GM23338 (cell line): ENCODE measurements around the gene TMEM239. TPM values are rescaled to one million over a fixed set of nuclear protein-coding genes. Genes with fewer than 3 reads are reported as not detected.

Experiments
- ATAC-seq: fragments of 200-7000 bp; cut with Tn5 transposase; 3 replicates; pipeline ENCODE4 v1.9.1; 2020
- DNase-seq: peaks from one replicate; pipeline ENCODE4 v3.0.0-alpha.2; 2015; ENCODE audit warnings: low spot score
- H2AFZ ChIP-seq: fragments of 200-600 bp; sonication (generic); 2 replicates; pipeline ENCODE4 v1.8.0; 2016; ENCODE audit warnings: antibody characterized with exemption, mild to moderate bottlenecking, moderate library complexity
- H3F3A ChIP-seq: fragments of 200-600 bp; sonication (generic); replicated peaks from 2 replicates; pipeline ENCODE4 v1.8.0; 2017; ENCODE audit warnings: antibody characterized with exemption, mixed run types, low read depth
- H3K27ac ChIP-seq: fragments of 200-600 bp; sonication (generic); 2 replicates; pipeline ENCODE4 v1.6.1; 2016; ENCODE audit warnings: low read depth
- H3K27me3 ChIP-seq: fragments of 200-600 bp; sonication (generic); 2 replicates; pipeline ENCODE4 v1.8.0; 2016; ENCODE audit warnings: mild to moderate bottlenecking, mixed run types, moderate library complexity; ENCODE audit not compliant: insufficient read depth
- H3K36me3 ChIP-seq: fragments of 200-600 bp; sonication (generic); 2 replicates; pipeline ENCODE4 v1.8.0; 2016; ENCODE audit warnings: mild to moderate bottlenecking; ENCODE audit not compliant: insufficient read depth
- H3K4me1 ChIP-seq: fragments of 200-600 bp; sonication (generic); 2 replicates; pipeline ENCODE4 v1.8.0; 2016; ENCODE audit warnings: mild to moderate bottlenecking, moderate library complexity; ENCODE audit not compliant: insufficient read depth
- H3K4me2 ChIP-seq: fragments of 200-600 bp; sonication (generic); 2 replicates; pipeline ENCODE4 v1.7.1; 2017; ENCODE audit warnings: mixed run types
- H3K4me3 ChIP-seq: fragments of 200-600 bp; sonication (generic); 2 replicates; pipeline ENCODE4 v1.6.1; 2016; ENCODE audit warnings: mixed run types
- H3K79me2 ChIP-seq: fragments of 200-600 bp; sonication (generic); replicated peaks from 2 replicates; pipeline ENCODE4 v1.8.0; 2017; ENCODE audit warnings: mild to moderate bottlenecking; ENCODE audit not compliant: insufficient read depth
- H3K9me2 ChIP-seq: fragments of 200-600 bp; sonication (generic); 2 replicates; pipeline ENCODE4 v1.8.0; 2017; ENCODE audit not compliant: insufficient read depth
- H4K20me1 ChIP-seq: fragments of 200-600 bp; sonication (generic); replicated peaks from 2 replicates; pipeline ENCODE4 v1.8.0; 2017; ENCODE audit warnings: mild to moderate bottlenecking; ENCODE audit not compliant: insufficient read depth
- H3K27ac Mint-ChIP-seq: 2 replicates; pipeline ENCODE4 v1.8.0; 2020; ENCODE audit warnings: inconsistent platforms, mild to moderate bottlenecking, moderate library complexity, mixed read lengths
- H3K27me3 Mint-ChIP-seq: 3 replicates; pipeline ENCODE4 v1.8.0; 2022; ENCODE audit warnings: low read depth, mild to moderate bottlenecking, moderate library complexity, mixed read lengths, inconsistent platforms; ENCODE audit not compliant: insufficient read depth, poor library complexity
- H3K36me3 Mint-ChIP-seq: 3 replicates; pipeline ENCODE4 v1.8.0; 2021; ENCODE audit warnings: low read depth, mild to moderate bottlenecking, inconsistent platforms, moderate library complexity, mixed read lengths
- H3K4me1 Mint-ChIP-seq: 3 replicates; pipeline ENCODE4 v1.8.0; 2020; ENCODE audit warnings: mild to moderate bottlenecking, inconsistent platforms, mixed read lengths
- H3K4me3 Mint-ChIP-seq: 3 replicates; pipeline ENCODE4 v1.8.0; 2021; ENCODE audit warnings: moderate library complexity, mild to moderate bottlenecking, inconsistent platforms, mixed read lengths
- H3K9me3 Mint-ChIP-seq: 3 replicates; pipeline ENCODE4 v1.8.0; 2020; ENCODE audit warnings: moderate library complexity, mild to moderate bottlenecking, inconsistent platforms, mixed read lengths
- CREB1 ChIP-seq: fragments of 250-450 bp; sonication (Bioruptor Pico); IDR thresholded peaks from 2 replicates; pipeline ENCODE4 v1.5.0; 2020; ENCODE audit warnings: low read depth, mild to moderate bottlenecking, moderate library complexity
- EZH2 ChIP-seq: fragments of 200-600 bp; sonication (generic); IDR thresholded peaks from one replicate; pipeline ENCODE4 v1.8.0; 2017; ENCODE audit warnings: antibody characterized with exemption, mild to moderate bottlenecking, low read depth; ENCODE audit not compliant: unreplicated experiment
- EZH2phosphoT487 ChIP-seq: fragments of 200-600 bp; sonication (generic); IDR thresholded peaks from one replicate; pipeline ENCODE4 v1.8.1; 2018; ENCODE audit warnings: antibody characterized with exemption; ENCODE audit not compliant: unreplicated experiment
- JUNB ChIP-seq: IDR thresholded peaks from one replicate; pipeline ENCODE4 v1.6.1; 2016; ENCODE audit warnings: antibody characterized with exemption; ENCODE audit not compliant: unreplicated experiment
- NANOG ChIP-seq: IDR thresholded peaks from 2 replicates; pipeline ENCODE4 v1.6.1; 2016; ENCODE audit warnings: antibody characterized with exemption, borderline replicate concordance
- POLR2AphosphoS5 ChIP-seq: IDR thresholded peaks from 2 replicates; pipeline ENCODE4 v1.6.1; 2016; ENCODE audit warnings: antibody characterized with exemption, low read depth
- STAT1 ChIP-seq: IDR thresholded peaks from one replicate; pipeline ENCODE4 v1.6.1; 2016; ENCODE audit warnings: antibody characterized with exemption; ENCODE audit not compliant: unreplicated experiment
- ZNF114 ChIP-seq: fragments of 250-450 bp; sonication (Bioruptor Pico); IDR thresholded peaks from 2 replicates; pipeline ENCODE4 v1.5.0; 2020; ENCODE audit warnings: mild to moderate bottlenecking, moderate library complexity
- ZNF331 ChIP-seq: fragments of 250-450 bp; sonication (Bioruptor Pico); IDR thresholded peaks from 2 replicates; pipeline ENCODE4 v1.5.0; 2020; ENCODE audit warnings: low read depth, mild to moderate bottlenecking, moderate library complexity
- polyA plus RNA-seq: library from polyadenylated mRNA; unstranded; fragments of >200 nt; fragmentation: Nextera tagmentation; extraction: Ambion mirVana; gene quantifications from 2 replicates; pipeline ENCODE4 v1.2.1, GENCODE V29; 2016
- total RNA-seq: library from RNA; depleted of rRNA; stranded (reverse); fragments of >200 nt; shearing (Covaris generic); gene quantifications from 2 replicates; pipeline ENCODE4 v1.2.3, GENCODE V29; 2014
- TF ChIP-seq, protein P1 (sequence below), 2 experiments: fragments of 200-600 bp in 1 of 2; sonication (generic) in 1 of 2; conservative IDR thresholded peaks; 2 replicates each; pipeline versions ENCODE4 v1.5.1 to v1.6.1; 2016 to 2017; ENCODE audit warnings: antibody characterized with exemption in 2 of 2, low read depth in 2 of 2, mild to moderate bottlenecking in 2 of 2, moderate library complexity in 1 of 2
- TF ChIP-seq, protein P2 (sequence below): fragments of 250-450 bp; sonication (Bioruptor Pico); IDR thresholded peaks from 2 replicates; pipeline ENCODE4 v1.5.0; 2020; ENCODE audit warnings: mild to moderate bottlenecking, moderate library complexity
- TF ChIP-seq, protein P3 (sequence below): IDR thresholded peaks from one replicate; pipeline ENCODE4 v1.6.1; 2018; ENCODE audit warnings: antibody characterized with exemption; ENCODE audit not compliant: unreplicated experiment
- TF ChIP-seq, protein P4 (sequence below): IDR thresholded peaks from 2 replicates; pipeline ENCODE4 v1.6.1; 2016; ENCODE audit warnings: antibody characterized with exemption

Gene TMEM239
- total and polyA plus RNA-seq, 2 experiments from 2014 or later, result not detected

DNA sequence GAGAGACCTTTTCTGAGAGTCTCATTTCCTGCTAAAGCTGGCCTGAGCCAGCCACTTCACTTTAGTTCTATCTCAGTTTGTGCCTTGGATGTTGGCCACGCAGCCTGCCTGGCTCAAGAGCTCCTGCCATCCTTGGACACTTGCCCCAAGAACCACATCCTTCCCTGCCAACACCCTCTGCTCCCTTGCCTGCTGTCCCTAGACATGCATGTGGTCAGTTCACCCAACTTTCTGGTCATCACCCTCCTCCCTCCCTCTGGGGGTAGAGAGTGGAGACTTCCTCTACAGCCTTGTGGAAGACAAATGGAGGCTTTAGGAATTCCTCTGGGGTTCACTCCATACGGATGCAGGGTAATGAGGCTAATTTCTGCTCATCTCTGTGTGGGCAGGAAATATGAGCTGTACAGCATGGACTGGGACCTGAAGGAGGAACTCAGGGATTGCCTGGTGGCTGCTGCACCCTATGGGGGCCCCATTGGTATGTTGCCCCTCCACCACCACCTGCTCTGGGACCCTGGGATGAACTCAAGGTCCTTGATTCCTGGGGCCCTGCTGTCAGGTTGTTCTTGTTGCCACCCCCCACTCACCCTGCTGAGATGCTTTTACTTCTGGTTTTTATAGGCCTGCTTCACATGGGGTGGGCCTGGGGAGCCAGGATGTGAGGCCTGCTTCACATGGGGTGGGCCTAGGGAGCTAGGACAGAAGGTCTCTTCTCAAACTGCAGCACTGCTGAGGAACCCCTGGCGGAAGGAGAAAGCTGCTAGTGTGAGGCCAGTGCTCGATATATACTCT is 43.4 kb downstream of the TMEM239 start:
- H4K20me1 ChIP-seq, result no peaks in the 10 kb centered on the region
- H3K4me2 ChIP-seq, result no peak overlapping the region
- no peaks in the 10 kb centered on the region for H3K36me3 ChIP-seq
- DNase-seq (no peak), ATAC-seq (no peak)
- Mint-ChIP-seq H3K36me3 (peaks cover 3% of the 10 kb centered on the region; the same call in 1 of the 3 replicates), H3K4me3 (no peak overlapping the region), H3K27ac (no peak overlapping the region), H3K4me1 (no peaks in the 10 kb centered on the region), H3K27me3 (peaks cover 2% of the 10 kb centered on the region), H3K9me3 (no peaks in the 10 kb centered on the region)
- H3K79me2 ChIP-seq, result no peaks in the 10 kb centered on the region
- no peaks in the 10 kb centered on the region for H3K27me3 ChIP-seq
- H3K9me2 ChIP-seq, result no peaks in the 10 kb centered on the region
- TF ChIP-seq JUNB (no peak), ZNF331 (no peak), EZH2phosphoT487 (no peak), STAT1 (no peak), ZNF114 (CRISPR knock-in tag) (no peak), EZH2 (no peak), CREB1 (CRISPR knock-in tag) (no peak), NANOG (no peak), POLR2AphosphoS5 (no peak)
- TF ChIP-seq, protein P1, sequence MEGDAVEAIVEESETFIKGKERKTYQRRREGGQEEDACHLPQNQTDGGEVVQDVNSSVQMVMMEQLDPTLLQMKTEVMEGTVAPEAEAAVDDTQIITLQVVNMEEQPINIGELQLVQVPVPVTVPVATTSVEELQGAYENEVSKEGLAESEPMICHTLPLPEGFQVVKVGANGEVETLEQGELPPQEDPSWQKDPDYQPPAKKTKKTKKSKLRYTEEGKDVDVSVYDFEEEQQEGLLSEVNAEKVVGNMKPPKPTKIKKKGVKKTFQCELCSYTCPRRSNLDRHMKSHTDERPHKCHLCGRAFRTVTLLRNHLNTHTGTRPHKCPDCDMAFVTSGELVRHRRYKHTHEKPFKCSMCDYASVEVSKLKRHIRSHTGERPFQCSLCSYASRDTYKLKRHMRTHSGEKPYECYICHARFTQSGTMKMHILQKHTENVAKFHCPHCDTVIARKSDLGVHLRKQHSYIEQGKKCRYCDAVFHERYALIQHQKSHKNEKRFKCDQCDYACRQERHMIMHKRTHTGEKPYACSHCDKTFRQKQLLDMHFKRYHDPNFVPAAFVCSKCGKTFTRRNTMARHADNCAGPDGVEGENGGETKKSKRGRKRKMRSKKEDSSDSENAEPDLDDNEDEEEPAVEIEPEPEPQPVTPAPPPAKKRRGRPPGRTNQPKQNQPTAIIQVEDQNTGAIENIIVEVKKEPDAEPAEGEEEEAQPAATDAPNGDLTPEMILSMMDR (conservative IDR thresholded peaks at IDR 0.05; ENCODE audit: low read depth in 2 of 2), result no peak
- TF ChIP-seq, protein P2, sequence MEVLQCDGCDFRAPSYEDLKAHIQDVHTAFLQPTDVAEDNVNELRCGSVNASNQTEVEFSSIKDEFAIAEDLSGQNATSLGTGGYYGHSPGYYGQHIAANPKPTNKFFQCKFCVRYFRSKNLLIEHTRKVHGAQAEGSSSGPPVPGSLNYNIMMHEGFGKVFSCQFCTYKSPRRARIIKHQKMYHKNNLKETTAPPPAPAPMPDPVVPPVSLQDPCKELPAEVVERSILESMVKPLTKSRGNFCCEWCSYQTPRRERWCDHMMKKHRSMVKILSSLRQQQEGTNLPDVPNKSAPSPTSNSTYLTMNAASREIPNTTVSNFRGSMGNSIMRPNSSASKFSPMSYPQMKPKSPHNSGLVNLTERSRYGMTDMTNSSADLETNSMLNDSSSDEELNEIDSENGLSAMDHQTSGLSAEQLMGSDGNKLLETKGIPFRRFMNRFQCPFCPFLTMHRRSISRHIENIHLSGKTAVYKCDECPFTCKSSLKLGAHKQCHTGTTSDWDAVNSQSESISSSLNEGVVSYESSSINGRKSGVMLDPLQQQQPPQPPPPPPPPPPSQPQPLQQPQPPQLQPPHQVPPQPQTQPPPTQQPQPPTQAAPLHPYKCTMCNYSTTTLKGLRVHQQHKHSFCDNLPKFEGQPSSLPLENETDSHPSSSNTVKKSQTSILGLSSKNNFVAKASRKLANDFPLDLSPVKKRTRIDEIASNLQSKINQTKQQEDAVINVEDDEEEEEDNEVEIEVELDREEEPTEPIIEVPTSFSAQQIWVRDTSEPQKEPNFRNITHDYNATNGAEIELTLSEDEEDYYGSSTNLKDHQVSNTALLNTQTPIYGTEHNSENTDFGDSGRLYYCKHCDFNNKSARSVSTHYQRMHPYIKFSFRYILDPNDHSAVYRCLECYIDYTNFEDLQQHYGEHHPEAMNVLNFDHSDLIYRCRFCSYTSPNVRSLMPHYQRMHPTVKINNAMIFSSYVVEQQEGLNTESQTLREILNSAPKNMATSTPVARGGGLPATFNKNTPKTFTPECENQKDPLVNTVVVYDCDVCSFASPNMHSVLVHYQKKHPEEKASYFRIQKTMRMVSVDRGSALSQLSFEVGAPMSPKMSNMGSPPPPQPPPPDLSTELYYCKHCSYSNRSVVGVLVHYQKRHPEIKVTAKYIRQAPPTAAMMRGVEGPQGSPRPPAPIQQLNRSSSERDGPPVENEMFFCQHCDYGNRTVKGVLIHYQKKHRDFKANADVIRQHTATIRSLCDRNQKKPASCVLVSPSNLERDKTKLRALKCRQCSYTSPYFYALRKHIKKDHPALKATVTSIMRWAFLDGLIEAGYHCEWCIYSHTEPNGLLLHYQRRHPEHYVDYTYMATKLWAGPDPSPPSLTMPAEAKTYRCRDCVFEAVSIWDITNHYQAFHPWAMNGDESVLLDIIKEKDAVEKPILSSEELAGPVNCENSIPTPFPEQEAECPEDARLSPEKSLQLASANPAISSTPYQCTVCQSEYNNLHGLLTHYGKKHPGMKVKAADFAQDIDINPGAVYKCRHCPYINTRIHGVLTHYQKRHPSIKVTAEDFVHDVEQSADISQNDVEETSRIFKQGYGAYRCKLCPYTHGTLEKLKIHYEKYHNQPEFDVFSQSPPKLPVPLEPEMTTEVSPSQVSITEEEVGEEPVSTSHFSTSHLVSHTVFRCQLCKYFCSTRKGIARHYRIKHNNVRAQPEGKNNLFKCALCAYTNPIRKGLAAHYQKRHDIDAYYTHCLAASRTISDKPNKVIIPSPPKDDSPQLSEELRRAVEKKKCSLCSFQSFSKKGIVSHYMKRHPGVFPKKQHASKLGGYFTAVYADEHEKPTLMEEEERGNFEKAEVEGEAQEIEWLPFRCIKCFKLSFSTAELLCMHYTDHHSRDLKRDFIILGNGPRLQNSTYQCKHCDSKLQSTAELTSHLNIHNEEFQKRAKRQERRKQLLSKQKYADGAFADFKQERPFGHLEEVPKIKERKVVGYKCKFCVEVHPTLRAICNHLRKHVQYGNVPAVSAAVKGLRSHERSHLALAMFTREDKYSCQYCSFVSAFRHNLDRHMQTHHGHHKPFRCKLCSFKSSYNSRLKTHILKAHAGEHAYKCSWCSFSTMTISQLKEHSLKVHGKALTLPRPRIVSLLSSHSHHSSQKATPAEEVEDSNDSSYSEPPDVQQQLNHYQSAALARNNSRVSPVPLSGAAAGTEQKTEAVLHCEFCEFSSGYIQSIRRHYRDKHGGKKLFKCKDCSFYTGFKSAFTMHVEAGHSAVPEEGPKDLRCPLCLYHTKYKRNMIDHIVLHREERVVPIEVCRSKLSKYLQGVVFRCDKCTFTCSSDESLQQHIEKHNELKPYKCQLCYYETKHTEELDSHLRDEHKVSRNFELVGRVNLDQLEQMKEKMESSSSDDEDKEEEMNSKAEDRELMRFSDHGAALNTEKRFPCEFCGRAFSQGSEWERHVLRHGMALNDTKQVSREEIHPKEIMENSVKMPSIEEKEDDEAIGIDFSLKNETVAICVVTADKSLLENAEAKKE, result no peak
- TF ChIP-seq, protein P3, sequence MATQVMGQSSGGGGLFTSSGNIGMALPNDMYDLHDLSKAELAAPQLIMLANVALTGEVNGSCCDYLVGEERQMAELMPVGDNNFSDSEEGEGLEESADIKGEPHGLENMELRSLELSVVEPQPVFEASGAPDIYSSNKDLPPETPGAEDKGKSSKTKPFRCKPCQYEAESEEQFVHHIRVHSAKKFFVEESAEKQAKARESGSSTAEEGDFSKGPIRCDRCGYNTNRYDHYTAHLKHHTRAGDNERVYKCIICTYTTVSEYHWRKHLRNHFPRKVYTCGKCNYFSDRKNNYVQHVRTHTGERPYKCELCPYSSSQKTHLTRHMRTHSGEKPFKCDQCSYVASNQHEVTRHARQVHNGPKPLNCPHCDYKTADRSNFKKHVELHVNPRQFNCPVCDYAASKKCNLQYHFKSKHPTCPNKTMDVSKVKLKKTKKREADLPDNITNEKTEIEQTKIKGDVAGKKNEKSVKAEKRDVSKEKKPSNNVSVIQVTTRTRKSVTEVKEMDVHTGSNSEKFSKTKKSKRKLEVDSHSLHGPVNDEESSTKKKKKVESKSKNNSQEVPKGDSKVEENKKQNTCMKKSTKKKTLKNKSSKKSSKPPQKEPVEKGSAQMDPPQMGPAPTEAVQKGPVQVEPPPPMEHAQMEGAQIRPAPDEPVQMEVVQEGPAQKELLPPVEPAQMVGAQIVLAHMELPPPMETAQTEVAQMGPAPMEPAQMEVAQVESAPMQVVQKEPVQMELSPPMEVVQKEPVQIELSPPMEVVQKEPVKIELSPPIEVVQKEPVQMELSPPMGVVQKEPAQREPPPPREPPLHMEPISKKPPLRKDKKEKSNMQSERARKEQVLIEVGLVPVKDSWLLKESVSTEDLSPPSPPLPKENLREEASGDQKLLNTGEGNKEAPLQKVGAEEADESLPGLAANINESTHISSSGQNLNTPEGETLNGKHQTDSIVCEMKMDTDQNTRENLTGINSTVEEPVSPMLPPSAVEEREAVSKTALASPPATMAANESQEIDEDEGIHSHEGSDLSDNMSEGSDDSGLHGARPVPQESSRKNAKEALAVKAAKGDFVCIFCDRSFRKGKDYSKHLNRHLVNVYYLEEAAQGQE, result no peak
- TF ChIP-seq, protein P4, sequence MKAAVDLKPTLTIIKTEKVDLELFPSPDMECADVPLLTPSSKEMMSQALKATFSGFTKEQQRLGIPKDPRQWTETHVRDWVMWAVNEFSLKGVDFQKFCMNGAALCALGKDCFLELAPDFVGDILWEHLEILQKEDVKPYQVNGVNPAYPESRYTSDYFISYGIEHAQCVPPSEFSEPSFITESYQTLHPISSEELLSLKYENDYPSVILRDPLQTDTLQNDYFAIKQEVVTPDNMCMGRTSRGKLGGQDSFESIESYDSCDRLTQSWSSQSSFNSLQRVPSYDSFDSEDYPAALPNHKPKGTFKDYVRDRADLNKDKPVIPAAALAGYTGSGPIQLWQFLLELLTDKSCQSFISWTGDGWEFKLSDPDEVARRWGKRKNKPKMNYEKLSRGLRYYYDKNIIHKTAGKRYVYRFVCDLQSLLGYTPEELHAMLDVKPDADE, result no peak
- no peaks in the 10 kb centered on the region for H3F3A ChIP-seq
- no peak overlapping the region for H3K4me3 ChIP-seq
- H2AFZ ChIP-seq, result no peak overlapping the region
- no peaks in the 10 kb centered on the region for H3K4me1 ChIP-seq
- H3K27ac ChIP-seq, result no peak overlapping the region
